Retinal pigment epithelial cell (primary cell): ENCODE results near the gene RNASE13.
"Not testable (repeated sequence)": the region's sequence is repeated elsewhere in the genome, so short reads cannot be mapped to it uniquely, and the experiment has no call there.

Source experiments
- DNase-seq: peaks from one replicate; pipeline ENCODE4 v3.0.0-alpha.2; 2010; ENCODE audit warnings: low read depth
- H3K4me3 ChIP-seq: 2 replicates; pipeline ENCODE4 v1.5.1; 2011; ENCODE audit warnings: mild to moderate bottlenecking, low read length, control low read depth, moderate library complexity
- TF ChIP-seq, protein P1 (sequence below): conservative IDR thresholded peaks from 2 replicates; pipeline ENCODE4 v1.5.1; 2011; ENCODE audit warnings: low read depth, low read length, control low read depth, inconsistent platforms

RNASE13 gene

GRCh38 chr14:21048638-21049037 lies 14.0 kb upstream of the RNASE13 start:
- DNase-seq = no peak
- TF ChIP-seq, protein P1, sequence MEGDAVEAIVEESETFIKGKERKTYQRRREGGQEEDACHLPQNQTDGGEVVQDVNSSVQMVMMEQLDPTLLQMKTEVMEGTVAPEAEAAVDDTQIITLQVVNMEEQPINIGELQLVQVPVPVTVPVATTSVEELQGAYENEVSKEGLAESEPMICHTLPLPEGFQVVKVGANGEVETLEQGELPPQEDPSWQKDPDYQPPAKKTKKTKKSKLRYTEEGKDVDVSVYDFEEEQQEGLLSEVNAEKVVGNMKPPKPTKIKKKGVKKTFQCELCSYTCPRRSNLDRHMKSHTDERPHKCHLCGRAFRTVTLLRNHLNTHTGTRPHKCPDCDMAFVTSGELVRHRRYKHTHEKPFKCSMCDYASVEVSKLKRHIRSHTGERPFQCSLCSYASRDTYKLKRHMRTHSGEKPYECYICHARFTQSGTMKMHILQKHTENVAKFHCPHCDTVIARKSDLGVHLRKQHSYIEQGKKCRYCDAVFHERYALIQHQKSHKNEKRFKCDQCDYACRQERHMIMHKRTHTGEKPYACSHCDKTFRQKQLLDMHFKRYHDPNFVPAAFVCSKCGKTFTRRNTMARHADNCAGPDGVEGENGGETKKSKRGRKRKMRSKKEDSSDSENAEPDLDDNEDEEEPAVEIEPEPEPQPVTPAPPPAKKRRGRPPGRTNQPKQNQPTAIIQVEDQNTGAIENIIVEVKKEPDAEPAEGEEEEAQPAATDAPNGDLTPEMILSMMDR = no peak
- no peak overlapping the region for H3K4me3 ChIP-seq

DNA sequence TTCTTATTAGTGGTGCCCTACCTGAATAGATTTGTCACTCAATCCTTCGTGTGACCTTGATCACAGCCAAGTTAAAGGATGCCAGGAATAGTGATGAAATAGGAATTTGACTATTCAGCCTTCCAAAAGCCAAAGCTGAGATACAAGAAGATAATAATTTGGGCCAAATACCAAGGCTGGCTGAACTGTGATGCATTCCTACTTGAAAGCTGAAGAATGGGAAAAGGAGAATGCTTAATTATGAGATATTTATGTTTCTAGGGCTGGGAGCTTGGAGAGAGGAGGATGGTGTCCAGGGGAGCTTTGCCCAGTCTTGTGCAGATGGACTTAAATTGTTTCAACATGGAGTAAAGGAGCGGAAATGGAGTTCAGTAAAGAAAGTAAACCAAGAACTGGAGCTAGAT lies 12.8 kb upstream of the RNASE13 start:
- H3K4me3 ChIP-seq = no peak overlapping the region
- TF ChIP-seq, protein P1 = no peak
- no peak for DNase-seq

GRCh38 chr14:21043974-21044618 lies 9.5 kb upstream of the RNASE13 start:
- DNase-seq = no peak
- no peak overlapping the region for H3K4me3 ChIP-seq
- TF ChIP-seq, protein P1 = no peak

DNA sequence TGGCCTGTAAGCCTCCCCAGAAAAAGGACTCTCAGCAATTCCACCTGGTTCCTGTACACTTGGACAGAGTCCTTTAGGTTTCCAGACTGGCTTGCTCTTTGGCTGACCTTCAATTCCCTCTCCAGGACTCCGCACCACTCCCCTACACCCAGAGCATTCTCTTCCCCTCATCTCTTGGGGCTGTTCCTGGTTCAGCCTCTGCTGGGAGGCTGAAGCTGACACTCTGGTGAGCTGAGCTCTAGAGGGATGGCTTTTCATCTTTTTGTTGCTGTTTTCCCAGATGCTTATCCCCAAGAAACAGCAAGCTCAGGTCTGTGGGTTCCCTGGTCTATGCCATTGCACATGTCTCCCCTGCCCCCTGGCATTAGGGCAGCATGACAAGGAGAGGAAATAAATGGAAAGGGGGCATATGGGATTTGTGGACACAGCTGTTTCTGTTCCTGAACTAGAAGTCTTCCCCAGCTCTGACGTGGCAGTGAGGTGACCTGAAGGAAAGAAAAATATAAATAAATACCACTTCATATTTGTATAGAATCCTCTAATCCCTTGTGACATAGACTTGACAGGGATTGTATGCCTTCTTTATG lies 8.9 kb upstream of the RNASE13 start:
- TF ChIP-seq, protein P1 = no peak
- DNase-seq = no peak
- H3K4me3 ChIP-seq = no peak overlapping the region

DNA sequence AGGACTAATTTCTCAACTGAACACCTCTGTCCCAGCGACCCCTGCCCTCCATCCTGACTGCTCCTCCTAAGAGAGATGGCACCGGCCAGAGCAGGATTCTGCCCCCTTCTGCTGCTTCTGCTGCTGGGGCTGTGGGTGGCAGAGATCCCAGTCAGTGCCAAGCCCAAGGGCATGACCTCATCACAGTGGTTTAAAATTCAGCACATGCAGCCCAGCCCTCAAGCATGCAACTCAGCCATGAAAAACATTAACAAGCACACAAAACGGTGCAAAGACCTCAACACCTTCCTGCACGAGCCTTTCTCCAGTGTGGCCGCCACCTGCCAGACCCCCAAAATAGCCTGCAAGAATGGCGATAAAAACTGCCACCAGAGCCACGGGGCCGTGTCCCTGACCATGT lies 8.3 kb upstream of the RNASE13 start:
- TF ChIP-seq, protein P1 = no peak
- H3K4me3 ChIP-seq = no peak overlapping the region
- no peak for DNase-seq

DNA sequence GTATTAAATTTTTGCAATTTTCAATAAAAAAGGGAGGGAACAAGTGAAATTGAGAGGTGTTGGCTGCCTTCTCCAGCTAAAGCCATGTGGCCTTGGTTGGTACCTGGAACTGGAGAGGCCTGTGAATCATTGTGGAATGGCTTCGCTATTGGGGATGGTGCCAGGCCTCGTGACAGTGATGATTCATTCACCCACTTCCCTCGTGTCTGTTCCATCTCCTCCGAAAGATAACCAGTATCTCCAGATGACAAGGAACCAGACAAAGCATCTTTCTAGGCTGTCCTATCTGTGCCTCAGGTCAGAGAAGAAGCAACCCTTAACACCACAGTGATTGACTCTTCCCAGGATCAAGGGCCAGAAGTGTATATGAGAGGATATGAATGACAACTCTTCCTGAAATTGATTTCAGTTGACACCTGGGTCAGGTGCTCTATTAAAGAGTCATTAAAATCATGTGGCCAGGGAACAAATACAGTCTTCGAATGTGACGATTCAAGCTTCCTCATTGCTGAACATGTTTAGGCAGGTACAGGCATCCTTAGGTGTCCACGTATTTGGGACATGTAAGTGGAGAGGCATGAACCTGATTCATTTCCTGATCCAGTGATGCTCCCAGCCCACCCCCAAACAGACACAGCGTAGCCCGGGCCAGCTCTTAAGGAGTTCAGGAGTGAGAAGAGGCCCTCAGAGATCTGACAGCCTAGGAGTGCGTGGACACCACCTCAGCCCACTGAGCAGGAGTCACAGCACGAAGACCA lies 7.2 kb upstream of the RNASE13 start, which contains the start of gene RNASE7:
RNASE7 (plus strand) TSS at position 687 of the 758 bp plus-strand sequence. CDS start 631 bp downstream, outside the sequence.
- TF ChIP-seq, protein P1 = no peak
- no peak within 1 kb of the TSS for H3K4me3 ChIP-seq

GRCh38 chr14:21040941-21041340 lies 6.3 kb upstream of the RNASE13 start:
- DNase-seq, H3K4me3 ChIP-seq: not testable (repeated sequence)

More for the DNA sequence above, 7.2 kb upstream of the RNASE13 start, which contains the start of gene RNASE7:
- no peak for DNase-seq
